ENCODE data around the gene ZMAT2. TPM values are rescaled to one million over a fixed set of nuclear protein-coding genes. Genes with fewer than 3 reads are reported as not detected.
"Not testable (repeated sequence)": the region's sequence is repeated elsewhere in the genome, so short reads cannot be mapped to it uniquely, and the experiment has no call there.

Gene ZMAT2
- total RNA-seq, 1 experiment from 2014 or later, result 55.3 TPM

DNA sequence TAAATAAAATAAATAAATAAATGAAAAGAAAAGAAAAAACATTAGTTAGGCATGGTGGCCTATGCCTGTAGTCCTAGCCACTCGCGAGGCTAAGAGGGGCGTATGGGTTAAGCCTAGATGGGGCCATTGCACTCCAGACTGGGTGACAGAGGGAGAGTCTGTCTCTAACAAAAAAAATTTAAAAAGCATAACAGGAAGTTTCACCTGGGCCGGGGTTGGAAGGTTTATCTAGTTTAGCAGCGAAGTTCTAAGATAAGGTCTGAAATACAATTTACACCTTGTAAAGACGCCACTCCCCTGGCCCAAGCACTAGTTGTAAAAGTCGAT, 18.0 kb downstream of the ZMAT2 start:
- Histone ChIP-seq H3K27me3 (ENCODE audit: insufficient read depth, low read length) (no peaks in the 10 kb centered on the region), H3K4me1 (ENCODE audit: control insufficient read depth in 1 of 2, insufficient read depth in 2 of 2, low read length in 2 of 2) (peaks cover 12 to 28% of the 10 kb centered on the region in 2 experiments), H3K36me3 (ENCODE audit: control insufficient read depth in 1 of 2, insufficient read depth in 2 of 2, low read length in 2 of 2) (no peaks in the 10 kb centered on the region), H3K9me2 (ENCODE audit: insufficient read depth) (no peaks in the 10 kb centered on the region), H3K9me3 (ENCODE audit: control insufficient read depth in 1 of 2, insufficient read depth in 1 of 2, low read depth in 1 of 2, low read length in 2 of 2) (no peaks in the 10 kb centered on the region), H3K4me3 (replicated peaks in 1 of 2; ENCODE audit: low read depth in 1 of 2, low read length in 2 of 2) (peak overlapping the region in 1 of 2 experiments; percentile 42; a peak in 1 of 4 replicates), H4K20me1 (ENCODE audit: insufficient read depth) (no peaks in the 10 kb centered on the region), H3K4me2 (ENCODE audit: low read length) (peak overlapping the region; percentile 77), H3K27ac (ENCODE audit: low read depth, low read length) (peak overlapping the region; percentile 80), H2AFZ (ENCODE audit: low read depth, low read length, poor library complexity, severe bottlenecking) (peak overlapping the region; percentile 98), H3K79me2 (ENCODE audit: insufficient read depth, low read length) (no peaks in the 10 kb centered on the region), H3K9ac (ENCODE audit: low read length) (peak overlapping the region; percentile 59)
- intact Hi-C loops (cut with micrococcal nuclease), result loop anchor here (2.0 to 5.0 kb wide), 5 partner anchors 53 to 476 kb away; partner anchors contain the start of genes ANKHD1 and WDR55
- ChIA-PET POLR2A (interaction anchor here (1.0 to 2.4 kb wide), 6 partner anchors 7 to 372 kb away, joined by 3 to 9 read pairs (median 5); partner anchors contain the start of genes ANKHD1, HARS1, HARS2 and HBEGF), CTCF (interaction anchor here (0.7 to 2.7 kb wide), 7 partner anchors 29 to 478 kb away, joined by 3 to 27 read pairs (median 5); partner anchors contain the start of gene HBEGF), RAD21 (ENCODE audit: low non-redundant PET in 1 of 2, low total read pairs in 2 of 2, uncharacterized antibody in 2 of 2, unreplicated experiment in 2 of 2) (interaction anchor here in 1 of 2 experiments (0.6 kb wide), 1 partner anchor 43 kb away, joined by 3 read pairs; no protein-coding TSS in a partner anchor)
- DNase-seq (ENCODE audit: low read depth, low spot score) (no peak), ATAC-seq (peak; percentile 4)
- no peak for TF ChIP-seq CEBPB (IDR thresholded peaks at IDR 0.05; ENCODE audit: low read depth)
- TF ChIP-seq POLR2A (IDR thresholded peaks at IDR 0.05; ENCODE audit: borderline replicate concordance, extremely low read depth, insufficient read depth, insufficient read length), result no peak
- no peak for TF ChIP-seq JUND (IDR thresholded peaks at IDR 0.05)
- no peak for TF ChIP-seq MAX (IDR thresholded peaks at IDR 0.05)
- TF ChIP-seq SP1 (IDR thresholded peaks at IDR 0.05; ENCODE audit: low read depth), result no peak
- no peak for TF ChIP-seq EZH2 (IDR thresholded peaks at IDR 0.05)
- no peak for TF ChIP-seq ZNF274 (IDR thresholded peaks at IDR 0.05; ENCODE audit: low read depth, low read length)
- TF ChIP-seq, protein P1, sequence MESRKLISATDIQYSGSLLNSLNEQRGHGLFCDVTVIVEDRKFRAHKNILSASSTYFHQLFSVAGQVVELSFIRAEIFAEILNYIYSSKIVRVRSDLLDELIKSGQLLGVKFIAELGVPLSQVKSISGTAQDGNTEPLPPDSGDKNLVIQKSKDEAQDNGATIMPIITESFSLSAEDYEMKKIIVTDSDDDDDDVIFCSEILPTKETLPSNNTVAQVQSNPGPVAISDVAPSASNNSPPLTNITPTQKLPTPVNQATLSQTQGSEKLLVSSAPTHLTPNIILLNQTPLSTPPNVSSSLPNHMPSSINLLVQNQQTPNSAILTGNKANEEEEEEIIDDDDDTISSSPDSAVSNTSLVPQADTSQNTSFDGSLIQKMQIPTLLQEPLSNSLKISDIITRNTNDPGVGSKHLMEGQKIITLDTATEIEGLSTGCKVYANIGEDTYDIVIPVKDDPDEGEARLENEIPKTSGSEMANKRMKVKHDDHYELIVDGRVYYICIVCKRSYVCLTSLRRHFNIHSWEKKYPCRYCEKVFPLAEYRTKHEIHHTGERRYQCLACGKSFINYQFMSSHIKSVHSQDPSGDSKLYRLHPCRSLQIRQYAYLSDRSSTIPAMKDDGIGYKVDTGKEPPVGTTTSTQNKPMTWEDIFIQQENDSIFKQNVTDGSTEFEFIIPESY (IDR thresholded peaks at IDR 0.05; ENCODE audit: extremely low read depth, insufficient replicate concordance, low read length), result no peak
- no peak for TF ChIP-seq YY1 (IDR thresholded peaks at IDR 0.05; ENCODE audit: extremely low read depth, insufficient replicate concordance, low read depth, low read length)
- TF ChIP-seq SIN3A (IDR thresholded peaks at IDR 0.05; ENCODE audit: low read depth), result no peak
- TF ChIP-seq, protein P2, sequence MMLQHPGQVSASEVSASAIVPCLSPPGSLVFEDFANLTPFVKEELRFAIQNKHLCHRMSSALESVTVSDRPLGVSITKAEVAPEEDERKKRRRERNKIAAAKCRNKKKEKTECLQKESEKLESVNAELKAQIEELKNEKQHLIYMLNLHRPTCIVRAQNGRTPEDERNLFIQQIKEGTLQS (IDR thresholded peaks at IDR 0.05), result no peak
- TF ChIP-seq SRF (IDR thresholded peaks at IDR 0.05; ENCODE audit: low read depth), result no peak
- TF ChIP-seq EZH2phosphoT487 (IDR thresholded peaks at IDR 0.05; ENCODE audit: borderline replicate concordance), result no peak
- TF ChIP-seq CTCF (IDR thresholded peaks at IDR 0.05 in 2 of 3, conservative IDR thresholded peaks at IDR 0.05 in 1 of 3; ENCODE audit: borderline replicate concordance in 1 of 3, insufficient read depth in 1 of 3, low read depth in 2 of 3, low read length in 2 of 3), result no peak
- TF ChIP-seq FOSL1 (IDR thresholded peaks at IDR 0.05; ENCODE audit: low read depth), result no peak
- no peak for TF ChIP-seq ELF1 (IDR thresholded peaks at IDR 0.05; ENCODE audit: borderline replicate concordance, low read depth)
- TSS peak; percentile 93 for BruUV-seq (replicated peaks)

DNA sequence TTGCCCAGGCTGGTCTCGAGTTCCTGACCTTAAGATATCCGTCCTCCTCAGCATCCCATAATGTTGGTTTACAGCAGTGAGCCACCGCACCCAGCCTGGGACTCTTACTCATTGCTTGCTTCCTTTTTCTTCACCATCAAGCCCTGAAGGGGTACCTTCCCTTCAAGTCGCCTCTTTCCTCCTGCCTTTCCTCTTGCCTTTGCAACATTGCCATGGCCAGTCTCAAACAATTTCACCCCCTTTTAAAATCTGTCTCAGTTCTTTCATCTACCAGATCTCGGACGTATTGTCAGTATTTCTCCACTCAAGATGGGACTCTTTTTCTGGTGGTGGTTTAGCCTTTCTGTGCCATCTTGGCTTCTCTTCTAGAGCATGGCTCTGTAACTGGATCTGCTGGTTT, 20.5 kb downstream of the ZMAT2 start:
- H3K79me2 ChIP-seq (ENCODE audit: insufficient read depth, low read length); ATAC-seq; H3K9me3 ChIP-seq (ENCODE audit: control insufficient read depth in 1 of 2, insufficient read depth in 1 of 2, low read depth in 1 of 2, low read length in 2 of 2); H3K36me3 ChIP-seq (ENCODE audit: control insufficient read depth in 1 of 2, insufficient read depth in 2 of 2, low read length in 2 of 2); H3K9ac ChIP-seq (ENCODE audit: low read length); H4K20me1 ChIP-seq (ENCODE audit: insufficient read depth); H3K27ac ChIP-seq (ENCODE audit: low read depth, low read length); DNase-seq (ENCODE audit: low read depth, low spot score); H3K27me3 ChIP-seq (ENCODE audit: insufficient read depth, low read length); H3K9me2 ChIP-seq (ENCODE audit: insufficient read depth); BruUV-seq (replicated peaks); H3K4me3 ChIP-seq (replicated peaks in 1 of 2; ENCODE audit: low read depth in 1 of 2, low read length in 2 of 2): not testable (repeated sequence)
- Histone ChIP-seq H2AFZ (ENCODE audit: low read depth, low read length, poor library complexity, severe bottlenecking) (peak overlapping the region; percentile 44), H3K4me2 (ENCODE audit: low read length) (peak overlapping the region; percentile 77), H3K4me1 (ENCODE audit: control insufficient read depth in 1 of 2, insufficient read depth in 2 of 2, low read length in 2 of 2) (peaks cover 12 to 37% of the 10 kb centered on the region in 2 experiments)
- intact Hi-C loops (cut with micrococcal nuclease), result loop anchor here (10.0 kb wide), 1 partner anchor 284 kb away; no protein-coding TSS in a partner anchor
- ChIA-PET POLR2A (interaction anchor here (0.9 to 1.2 kb wide), 2 partner anchors 357 to 362 kb away, joined by 3 read pairs; no protein-coding TSS in a partner anchor), CTCF (interaction anchor here (0.7 to 2.7 kb wide), 10 partner anchors 82 to 481 kb away, joined by 3 to 27 read pairs (median 6); partner anchors contain the start of gene HBEGF), RAD21 (ENCODE audit: low non-redundant PET in 1 of 2, low total read pairs in 2 of 2, uncharacterized antibody in 2 of 2, unreplicated experiment in 2 of 2) (interaction anchor here in 1 of 2 experiments (0.7 kb wide), 1 partner anchor 476 kb away, joined by 3 read pairs; no protein-coding TSS in a partner anchor)
